ENCODE data around the gene ATXN1.

- TF ChIP-seq EZH2phosphoT487 (IDR thresholded peaks at IDR 0.05; ENCODE audit: insufficient read depth, low read depth), result no peak
- no peak for TF ChIP-seq EZH2 (IDR thresholded peaks at IDR 0.05; ENCODE audit: insufficient read depth, poor library complexity, severe bottlenecking)
These were observed 483.9 kb downstream of the ATXN1 start for GRCh38 chr6:16277101-16277981.

Data from GM23248 (cell line).